ENCODE results near the gene SLC25A12. TPM values are rescaled to one million over a fixed set of nuclear protein-coding genes. Genes with fewer than 3 reads are reported as not detected.

SLC25A12 gene
- total RNA-seq, 1 donor from 2014 or later = 9.7 TPM

DNA sequence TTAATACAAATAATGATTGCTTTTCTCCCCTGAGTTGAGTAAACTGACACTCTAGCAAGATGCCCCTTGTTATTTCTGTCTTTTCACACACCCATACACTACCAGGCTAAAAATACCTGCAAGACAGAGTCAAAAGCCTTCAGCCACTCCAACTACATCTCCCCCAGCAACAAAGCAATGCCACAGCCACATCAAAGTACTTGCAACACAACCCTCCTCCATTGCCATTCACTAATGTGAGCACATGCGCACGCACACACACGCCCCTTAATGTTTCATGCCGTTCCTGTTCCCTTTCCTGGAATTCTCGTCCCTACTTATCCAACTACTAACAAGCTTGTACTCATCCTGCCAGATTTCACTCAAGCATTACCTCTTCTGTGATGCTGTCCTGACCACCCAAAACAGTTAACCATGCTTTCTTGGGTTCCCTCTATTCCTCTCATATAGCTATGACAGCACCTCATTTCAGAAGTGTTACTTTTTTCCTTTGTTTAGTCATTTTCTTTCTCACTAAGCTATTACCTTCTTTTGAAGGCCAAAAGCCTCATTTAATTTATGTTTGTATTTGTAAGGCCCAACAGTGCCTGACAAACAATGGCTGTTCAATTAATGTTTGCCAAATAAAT is 29.6 kb downstream of the SLC25A12 start:
- no peaks in the 10 kb centered on the region for H3K9me3 Mint-ChIP-seq (ENCODE audit: unreplicated experiment)
- H3K27me3 Mint-ChIP-seq (ENCODE audit: unreplicated experiment) = no peaks in the 10 kb centered on the region
- TF ChIP-seq, protein P1, sequence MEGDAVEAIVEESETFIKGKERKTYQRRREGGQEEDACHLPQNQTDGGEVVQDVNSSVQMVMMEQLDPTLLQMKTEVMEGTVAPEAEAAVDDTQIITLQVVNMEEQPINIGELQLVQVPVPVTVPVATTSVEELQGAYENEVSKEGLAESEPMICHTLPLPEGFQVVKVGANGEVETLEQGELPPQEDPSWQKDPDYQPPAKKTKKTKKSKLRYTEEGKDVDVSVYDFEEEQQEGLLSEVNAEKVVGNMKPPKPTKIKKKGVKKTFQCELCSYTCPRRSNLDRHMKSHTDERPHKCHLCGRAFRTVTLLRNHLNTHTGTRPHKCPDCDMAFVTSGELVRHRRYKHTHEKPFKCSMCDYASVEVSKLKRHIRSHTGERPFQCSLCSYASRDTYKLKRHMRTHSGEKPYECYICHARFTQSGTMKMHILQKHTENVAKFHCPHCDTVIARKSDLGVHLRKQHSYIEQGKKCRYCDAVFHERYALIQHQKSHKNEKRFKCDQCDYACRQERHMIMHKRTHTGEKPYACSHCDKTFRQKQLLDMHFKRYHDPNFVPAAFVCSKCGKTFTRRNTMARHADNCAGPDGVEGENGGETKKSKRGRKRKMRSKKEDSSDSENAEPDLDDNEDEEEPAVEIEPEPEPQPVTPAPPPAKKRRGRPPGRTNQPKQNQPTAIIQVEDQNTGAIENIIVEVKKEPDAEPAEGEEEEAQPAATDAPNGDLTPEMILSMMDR (IDR thresholded peaks at IDR 0.05; ENCODE audit: unreplicated experiment) = no peak
- peaks cover 8% of the 10 kb centered on the region for H3K4me1 Mint-ChIP-seq (ENCODE audit: unreplicated experiment)
- no peaks in the 10 kb centered on the region for H3K36me3 Mint-ChIP-seq (ENCODE audit: low read depth, unreplicated experiment)
- no peak overlapping the region for H3K27ac Mint-ChIP-seq (ENCODE audit: unreplicated experiment)
- H3K4me3 Mint-ChIP-seq (ENCODE audit: unreplicated experiment) = no peak overlapping the region
- DNase-seq (ENCODE audit: low spot score) = peak; percentile 4

DNA sequence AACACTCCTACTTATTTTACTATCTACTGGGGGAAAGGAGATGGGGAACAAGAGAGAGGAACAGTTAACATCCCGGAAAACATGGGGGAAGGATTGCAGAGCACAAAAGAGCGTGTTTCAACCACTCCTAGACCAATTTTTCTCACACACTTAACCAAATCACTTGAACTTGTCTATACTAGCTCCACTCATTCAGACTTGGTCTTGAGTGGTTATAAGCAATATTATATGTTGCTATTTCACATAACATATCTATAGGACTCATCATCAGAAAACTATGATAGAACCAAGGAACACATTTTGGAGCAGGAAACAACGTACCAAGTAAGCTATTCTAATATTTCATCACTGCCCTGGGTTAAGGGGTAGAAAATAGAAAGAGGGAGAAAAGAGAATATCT is 31.5 kb downstream of the SLC25A12 start:
- Mint-ChIP-seq H3K4me3 (ENCODE audit: unreplicated experiment) (no peak overlapping the region), H3K27me3 (ENCODE audit: unreplicated experiment) (no peaks in the 10 kb centered on the region), H3K36me3 (ENCODE audit: low read depth, unreplicated experiment) (no peaks in the 10 kb centered on the region), H3K4me1 (ENCODE audit: unreplicated experiment) (peaks cover 8% of the 10 kb centered on the region), H3K9me3 (ENCODE audit: unreplicated experiment) (no peaks in the 10 kb centered on the region), H3K27ac (ENCODE audit: unreplicated experiment) (no peak overlapping the region)
- TF ChIP-seq, protein P1 (IDR thresholded peaks at IDR 0.05; ENCODE audit: unreplicated experiment) = no peak
- DNase-seq (ENCODE audit: low spot score) = no peak

DNA sequence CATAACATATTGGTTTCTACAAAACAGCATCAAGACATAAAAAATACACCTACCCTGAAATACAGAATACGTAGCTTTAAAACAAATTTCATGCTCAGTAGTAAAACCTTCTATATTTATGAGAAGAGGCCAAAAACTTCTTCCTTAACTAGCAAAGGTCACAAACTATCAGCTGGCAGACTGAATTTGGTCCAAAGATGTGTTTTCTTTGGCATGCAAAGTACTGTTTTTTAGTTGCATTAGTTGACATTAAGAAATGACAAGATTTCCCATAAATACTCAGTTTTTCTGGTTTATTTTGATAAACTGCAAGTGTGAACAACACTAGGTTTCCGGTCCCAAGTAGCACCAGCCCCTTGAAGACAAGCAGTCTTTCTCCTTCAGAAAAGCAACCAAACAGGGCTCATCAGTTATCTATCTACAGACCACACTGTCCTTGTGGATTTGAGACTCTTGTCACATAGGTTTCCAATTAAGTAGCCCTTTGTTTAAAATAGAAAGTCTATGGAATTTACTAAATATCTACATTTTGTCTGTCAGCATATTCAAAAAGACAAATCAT is 35.6 kb downstream of the SLC25A12 start:
- DNase-seq (ENCODE audit: low spot score) = no peak
- no peaks in the 10 kb centered on the region for H3K27me3 Mint-ChIP-seq (ENCODE audit: unreplicated experiment)

DNA sequence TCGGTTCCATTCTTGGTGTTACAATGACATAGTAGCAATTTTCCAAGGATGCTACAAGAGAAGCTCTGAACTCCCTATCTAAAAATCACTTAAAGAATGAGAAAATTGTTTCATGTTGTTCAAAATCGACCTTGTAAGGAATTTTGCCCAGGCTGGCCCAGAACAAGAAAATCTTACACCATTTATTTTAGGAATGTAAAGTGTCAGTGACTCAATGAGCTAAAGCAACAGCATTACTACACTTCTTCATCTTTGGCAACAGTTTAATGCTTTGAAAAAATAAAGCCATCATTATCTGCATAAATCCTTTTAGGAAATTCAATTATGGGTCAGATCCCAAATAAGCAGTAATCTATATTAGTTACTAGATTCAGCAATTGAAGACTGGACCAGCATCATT is 38.6 kb downstream of the SLC25A12 start:
- Mint-ChIP-seq H3K9me3 (ENCODE audit: unreplicated experiment) (no peaks in the 10 kb centered on the region), H3K4me3 (ENCODE audit: unreplicated experiment) (no peak overlapping the region), H3K27me3 (ENCODE audit: unreplicated experiment) (no peaks in the 10 kb centered on the region), H3K27ac (ENCODE audit: unreplicated experiment) (no peak overlapping the region), H3K36me3 (ENCODE audit: low read depth, unreplicated experiment) (peaks cover 5% of the 10 kb centered on the region), H3K4me1 (ENCODE audit: unreplicated experiment) (no peaks in the 10 kb centered on the region)
- DNase-seq (ENCODE audit: low spot score) = no peak
- TF ChIP-seq, protein P1 (IDR thresholded peaks at IDR 0.05; ENCODE audit: unreplicated experiment) = no peak

More for the DNA sequence above, 35.6 kb downstream of the SLC25A12 start:
- H3K36me3 Mint-ChIP-seq (ENCODE audit: low read depth, unreplicated experiment) = peaks cover 5% of the 10 kb centered on the region
- TF ChIP-seq, protein P1 (IDR thresholded peaks at IDR 0.05; ENCODE audit: unreplicated experiment) = no peak
- no peak overlapping the region for H3K27ac Mint-ChIP-seq (ENCODE audit: unreplicated experiment)
- H3K9me3 Mint-ChIP-seq (ENCODE audit: unreplicated experiment) = no peaks in the 10 kb centered on the region
- H3K4me3 Mint-ChIP-seq (ENCODE audit: unreplicated experiment) = no peak overlapping the region
- no peaks in the 10 kb centered on the region for H3K4me1 Mint-ChIP-seq (ENCODE audit: unreplicated experiment)

DNA sequence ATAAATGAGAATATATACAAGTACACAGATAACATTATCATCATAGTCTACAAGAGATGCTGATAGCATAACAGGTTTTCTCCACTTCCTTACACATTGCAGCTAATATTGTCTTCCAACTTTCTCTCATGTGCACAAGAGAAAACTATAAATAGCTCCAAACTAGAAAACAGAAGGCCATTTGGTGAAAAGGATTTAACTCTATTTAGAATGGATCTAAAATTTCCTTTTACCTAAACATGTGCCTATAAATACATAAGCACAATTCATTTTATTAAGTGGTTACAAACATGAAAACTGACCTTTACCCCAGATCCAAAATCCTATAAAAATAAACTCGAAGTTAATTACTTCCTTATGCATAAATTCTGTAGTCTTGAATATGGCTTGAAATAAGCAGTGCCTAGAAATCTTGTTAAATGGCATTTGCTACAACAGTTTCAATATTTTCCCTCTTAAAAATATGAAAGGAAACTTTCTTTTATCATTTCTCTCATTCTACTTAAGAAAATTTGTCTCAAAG is 41.6 kb downstream of the SLC25A12 start:
- DNase-seq (ENCODE audit: low spot score) = no peak
- H3K4me1 Mint-ChIP-seq (ENCODE audit: unreplicated experiment) = peaks cover 11% of the 10 kb centered on the region
- no peak overlapping the region for H3K4me3 Mint-ChIP-seq (ENCODE audit: unreplicated experiment)
- TF ChIP-seq, protein P1 (IDR thresholded peaks at IDR 0.05; ENCODE audit: unreplicated experiment) = no peak
- peaks cover 10% of the 10 kb centered on the region for H3K36me3 Mint-ChIP-seq (ENCODE audit: low read depth, unreplicated experiment)
- no peaks in the 10 kb centered on the region for H3K9me3 Mint-ChIP-seq (ENCODE audit: unreplicated experiment)
- no peaks in the 10 kb centered on the region for H3K27me3 Mint-ChIP-seq (ENCODE audit: unreplicated experiment)
- H3K27ac Mint-ChIP-seq (ENCODE audit: unreplicated experiment) = no peak overlapping the region
